ENCODE measurements around the gene RBMS1.

DNA sequence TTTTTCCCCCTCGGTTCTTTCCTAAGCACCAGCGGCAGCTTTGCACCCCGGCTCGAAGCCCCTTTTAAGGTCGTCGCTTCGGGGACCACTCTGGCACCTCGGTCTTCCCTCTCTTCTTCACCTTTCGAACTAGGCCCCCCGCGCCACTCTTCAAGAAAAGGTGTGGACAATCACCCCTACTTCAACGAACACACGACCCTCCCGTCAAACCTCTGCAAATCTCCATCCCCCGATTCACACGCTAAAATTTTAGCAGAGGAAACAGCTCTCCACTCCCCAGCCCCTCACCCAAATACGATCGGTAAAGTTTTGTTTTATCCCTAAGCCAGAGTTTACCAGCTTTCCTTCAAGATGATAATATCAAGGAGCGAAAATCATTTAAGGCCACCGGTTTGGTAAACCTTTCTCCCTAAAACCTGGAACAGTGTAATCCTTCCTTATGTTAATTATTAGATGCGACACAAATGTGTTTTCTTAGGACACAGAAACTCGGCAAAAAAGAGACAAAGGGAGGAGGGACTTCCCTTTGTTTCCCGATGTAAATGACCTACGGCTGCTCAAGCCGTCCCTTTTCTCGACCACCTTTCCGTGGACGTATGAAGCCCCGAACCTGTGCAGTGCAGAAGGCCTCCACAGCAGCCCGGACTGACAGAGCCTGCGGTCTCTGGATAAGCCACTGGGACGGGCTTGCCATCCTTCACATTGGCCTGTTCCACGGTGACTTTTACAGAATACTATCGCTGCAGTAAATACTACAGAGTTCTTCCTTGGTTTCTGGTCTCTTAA is 85.2 kb downstream of the RBMS1 start:
- no peak for TF ChIP-seq CTCF (IDR thresholded peaks at IDR 0.05; ENCODE audit: low read depth, low read length)
- no peak for TF ChIP-seq EZH2phosphoT487 (IDR thresholded peaks at IDR 0.05; ENCODE audit: low read depth)

Data from OCI-LY3 (cell line).